ENCODE measurements around the gene RAB11FIP5.

The RAB11FIP5 gene

GRCh38 chr2:73087311-73087710, 25.4 kb downstream of the RAB11FIP5 start:
- DNase-seq (ENCODE audit: low read depth), result no peak

GRCh38 chr2:73085691-73086090, 27.1 kb downstream of the RAB11FIP5 start:
- DNase-seq (ENCODE audit: low read depth), result peak; percentile 78

GRCh38 chr2:73084971-73085370, 27.8 kb downstream of the RAB11FIP5 start:
- no peak for DNase-seq (ENCODE audit: low read depth)

- no peak for DNase-seq (ENCODE audit: low read depth)
These were observed 28.6 kb downstream of the RAB11FIP5 start for GRCh38 chr2:73083886-73084800.

- no peak for DNase-seq (ENCODE audit: low read depth)
These were observed 30.0 kb downstream of the RAB11FIP5 start for GRCh38 chr2:73082523-73083410.

GRCh38 chr2:73081181-73081671, 31.5 kb downstream of the RAB11FIP5 start:
- DNase-seq (ENCODE audit: low read depth), result no peak

- no peak for DNase-seq (ENCODE audit: low read depth)
These were observed 32.2 kb downstream of the RAB11FIP5 start for GRCh38 chr2:73080321-73081131.

GRCh38 chr2:73079636-73080035, 33.1 kb downstream of the RAB11FIP5 start:
- DNase-seq (ENCODE audit: low read depth), result no peak

GRCh38 chr2:73078457-73079411, 34.0 kb downstream of the RAB11FIP5 start:
- no peak for DNase-seq (ENCODE audit: low read depth)

GRCh38 chr2:73077424-73077795, 35.3 kb downstream of the RAB11FIP5 start:
- DNase-seq (ENCODE audit: low read depth), result no peak

- DNase-seq (ENCODE audit: low read depth), result no peak
These were observed 35.9 kb downstream of the RAB11FIP5 start for GRCh38 chr2:73076701-73077423.

GRCh38 chr2:73075477-73076373, 37.0 kb downstream of the RAB11FIP5 start:
- no peak for DNase-seq (ENCODE audit: low read depth)

- no peak for DNase-seq (ENCODE audit: low read depth)
These were observed 38.4 kb downstream of the RAB11FIP5 start for GRCh38 chr2:73074110-73075069.

GRCh38 chr2:73072416-73072815, 40.3 kb downstream of the RAB11FIP5 start:
- no peak for DNase-seq (ENCODE audit: low read depth)

- no peak for DNase-seq (ENCODE audit: low read depth)
These were observed 40.7 kb downstream of the RAB11FIP5 start for GRCh38 chr2:73072129-73072395.

- DNase-seq (ENCODE audit: low read depth), result peak; percentile 91
These were observed 41.2 kb downstream of the RAB11FIP5 start, which contains the start of gene SFXN5 for GRCh38 chr2:73071360-73072128. TSS of gene SFXN5 (minus strand) at chr2:73071712. CDS start at chr2:73071705, 7 bp downstream.
